Tibial artery (tissue), 4 donors: Measurements from ENCODE around the gene CELSR1.

Experiments
- DNase-seq, 2 donors: peaks; one replicate each; pipeline ENCODE4 v3.0.0-alpha.2; 2019
- H3K27ac ChIP-seq, 2 donors: fragments of 200-600 bp; sonication (generic) in 1 of 2; 1 replicate in 1 of 2; 2 replicates in 1 of 2; pipeline ENCODE4 v1.5.1; 2018 to 2019; ENCODE audit warnings: mild to moderate bottlenecking in 1 of 2
- H3K27me3 ChIP-seq, 2 donors: fragments of 200-600 bp; sonication (generic) in 1 of 2; one replicate each; pipeline versions ENCODE4 v1.5.1 to v1.6.0; 2016 to 2019
- H3K36me3 ChIP-seq, 3 donors: fragments of 200-600 bp; sonication (generic) in 2 of 3; one replicate each; pipeline ENCODE4 v1.5.1; 2016 to 2019; ENCODE audit warnings: mild to moderate bottlenecking in 2 of 3
- H3K4me1 ChIP-seq, 4 donors: fragments of 200-600 bp; sonication (generic) in 2 of 4; 1 replicate in 3 of 4; 2 replicates in 1 of 4; pipeline ENCODE4 v1.5.1; 2016 to 2019
- H3K4me3 ChIP-seq, 2 donors: fragments of 200-600 bp; sonication (generic) in 1 of 2; 1 replicate in 1 of 2; 2 replicates in 1 of 2; pipeline ENCODE4 v1.5.1; 2018 to 2019; ENCODE audit warnings: mild to moderate bottlenecking in 2 of 2
- H3K9me3 ChIP-seq, 3 donors: fragments of 200-600 bp; sonication (generic) in 1 of 3; one replicate each; pipeline ENCODE4 v1.5.1; 2016 to 2019
- CTCF ChIP-seq, 2 experiments: fragments of 200-600 bp in 1 of 2; fragments of 450-650 bp in 1 of 2; IDR thresholded peaks; one replicate each; pipeline ENCODE4 v1.5.1; 2017 to 2019; ENCODE audit warnings: antibody characterized with exemption in 2 of 2, mild to moderate bottlenecking in 1 of 2, moderate library complexity in 1 of 2
- intact Hi-C: fragments of 100-400 bp; cut with DNase I; formaldehyde crosslinking; loops from one replicate; pipeline ENCODE4 v1.15.0; 2023; ENCODE audit warnings: low total_unique reads

The CELSR1 gene

GRCh38 chr22:46454504-46455269 lies 82.7 kb downstream of the CELSR1 start:
- Histone ChIP-seq H3K27me3 (peaks cover 0 to 52% of the 10 kb centered on the region in 2 donors), H3K4me1 (no peaks in the 10 kb centered on the region), H3K36me3 (no peaks in the 10 kb centered on the region), H3K9me3 (no peaks in the 10 kb centered on the region), H3K27ac (no peak overlapping the region), H3K4me3 (no peak overlapping the region)
- no peak for DNase-seq
- TF ChIP-seq CTCF (IDR thresholded peaks at IDR 0.05), result no peak
- intact Hi-C loops, result no loop called here

- H3K4me3 ChIP-seq, result no peak overlapping the region
- intact Hi-C loops, result no loop called here
- H3K4me1 ChIP-seq, result no peaks in the 10 kb centered on the region
- TF ChIP-seq CTCF (IDR thresholded peaks at IDR 0.05), result no peak
- H3K36me3 ChIP-seq, result no peaks in the 10 kb centered on the region
- H3K27ac ChIP-seq, result no peak overlapping the region
- DNase-seq, result no peak
- H3K27me3 ChIP-seq, result peaks cover 0 to 49% of the 10 kb centered on the region in 2 donors
- H3K9me3 ChIP-seq, result no peaks in the 10 kb centered on the region
Observed at GRCh38 chr22:46453829-46454503, 83.5 kb downstream of the CELSR1 start.

GRCh38 chr22:46453006-46453828 lies 84.2 kb downstream of the CELSR1 start:
- Histone ChIP-seq H3K27me3 (peaks cover 0 to 51% of the 10 kb centered on the region in 2 donors), H3K27ac (no peak overlapping the region)

GRCh38 chr22:46452195-46453005 lies 85.0 kb downstream of the CELSR1 start:
- intact Hi-C loops, result no loop called here
- no peak for DNase-seq

More at GRCh38 chr22:46453006-46453828, 84.2 kb downstream of the CELSR1 start:
- H3K36me3 ChIP-seq, result no peaks in the 10 kb centered on the region
- H3K4me1 ChIP-seq, result no peaks in the 10 kb centered on the region
- intact Hi-C loops, result no loop called here
- H3K9me3 ChIP-seq, result no peaks in the 10 kb centered on the region
- no peak overlapping the region for H3K4me3 ChIP-seq
- TF ChIP-seq CTCF (IDR thresholded peaks at IDR 0.05), result no peak
- DNase-seq, result no peak

More at GRCh38 chr22:46452195-46453005, 85.0 kb downstream of the CELSR1 start:
- Histone ChIP-seq H3K4me1 (no peaks in the 10 kb centered on the region), H3K27ac (no peak overlapping the region), H3K27me3 (peaks cover 0 to 53% of the 10 kb centered on the region in 2 donors), H3K4me3 (no peak overlapping the region), H3K9me3 (no peaks in the 10 kb centered on the region), H3K36me3 (no peaks in the 10 kb centered on the region)
- no peak for TF ChIP-seq CTCF (IDR thresholded peaks at IDR 0.05)
